ENCODE data around the gene TBX1. TPM values are rescaled to one million over a fixed set of nuclear protein-coding genes. Genes with fewer than 3 reads are reported as not detected.

The TBX1 gene
- total RNA-seq, 1 experiment from 2014 or later: not detected

- Mint-ChIP-seq H3K9me3 (ENCODE audit: low read depth, unreplicated experiment) (no peaks in the 10 kb centered on the region), H3K27ac (ENCODE audit: unreplicated experiment) (no peak overlapping the region), H3K27me3 (ENCODE audit: unreplicated experiment) (peaks cover 79% of the 10 kb centered on the region), H3K36me3 (ENCODE audit: insufficient read depth, unreplicated experiment) (peaks cover 5% of the 10 kb centered on the region), H3K4me1 (ENCODE audit: low read depth, unreplicated experiment) (no peaks in the 10 kb centered on the region), H3K4me3 (ENCODE audit: low read depth, unreplicated experiment) (peak overlapping the region; percentile 83)
- CTCF ChIA-PET: interaction anchor here (0.6 to 3.4 kb wide), 16 partner anchors 9 to 532 kb away, joined by 3 to 73 read pairs (median 4); no protein-coding TSS in a partner anchor
- TF ChIP-seq CTCF (IDR thresholded peaks at IDR 0.05; ENCODE audit: unreplicated experiment): no peak
- intact Hi-C loops (cut with micrococcal nuclease; ENCODE audit: unreplicated experiment): loop anchor here (1.0 kb wide), 1 partner anchor 180 kb away; no protein-coding TSS in a partner anchor
- DNase-seq: no peak
- BruUV-seq (replicated peaks): no TSS peak
These were observed 30.4 kb upstream of the TBX1 start for GRCh38 chr22:19730198-19730597.

- CTCF ChIA-PET: interaction anchor here (0.6 to 3.4 kb wide), 16 partner anchors 10 to 532 kb away, joined by 3 to 73 read pairs (median 4); no protein-coding TSS in a partner anchor
- Mint-ChIP-seq H3K27me3 (ENCODE audit: unreplicated experiment) (peaks cover 79% of the 10 kb centered on the region), H3K4me3 (ENCODE audit: low read depth, unreplicated experiment) (peak overlapping the region; percentile 83), H3K9me3 (ENCODE audit: low read depth, unreplicated experiment) (no peaks in the 10 kb centered on the region), H3K36me3 (ENCODE audit: insufficient read depth, unreplicated experiment) (no peaks in the 10 kb centered on the region), H3K27ac (ENCODE audit: unreplicated experiment) (no peak overlapping the region), H3K4me1 (ENCODE audit: low read depth, unreplicated experiment) (no peaks in the 10 kb centered on the region)
- intact Hi-C loops (cut with micrococcal nuclease; ENCODE audit: unreplicated experiment): loop anchor here (1.0 kb wide), 1 partner anchor 179 kb away; no protein-coding TSS in a partner anchor
- DNase-seq: peak; percentile 89
- no TSS peak for BruUV-seq (replicated peaks)
- peak; percentile 96 for TF ChIP-seq CTCF (IDR thresholded peaks at IDR 0.05; ENCODE audit: unreplicated experiment)
These were observed 29.8 kb upstream of the TBX1 start for GRCh38 chr22:19730655-19731360.

GRCh38 chr22:19731361-19732135 lies 29.0 kb upstream of the TBX1 start:
- CTCF ChIA-PET: interaction anchor here (1.1 to 3.4 kb wide), 9 partner anchors 10 to 188 kb away, joined by 3 to 73 read pairs (median 5); no protein-coding TSS in a partner anchor
- Mint-ChIP-seq H3K27me3 (ENCODE audit: unreplicated experiment) (peaks cover 73% of the 10 kb centered on the region), H3K4me3 (ENCODE audit: low read depth, unreplicated experiment) (peak overlapping the region; percentile 83), H3K9me3 (ENCODE audit: low read depth, unreplicated experiment) (no peaks in the 10 kb centered on the region), H3K27ac (ENCODE audit: unreplicated experiment) (no peak overlapping the region), H3K36me3 (ENCODE audit: insufficient read depth, unreplicated experiment) (no peaks in the 10 kb centered on the region), H3K4me1 (ENCODE audit: low read depth, unreplicated experiment) (no peaks in the 10 kb centered on the region)
- intact Hi-C loops (cut with micrococcal nuclease; ENCODE audit: unreplicated experiment): no loop called here
- no peak for DNase-seq
- BruUV-seq (replicated peaks): no TSS peak
- no peak for TF ChIP-seq CTCF (IDR thresholded peaks at IDR 0.05; ENCODE audit: unreplicated experiment)

- H3K9me3 Mint-ChIP-seq (ENCODE audit: low read depth, unreplicated experiment): no peaks in the 10 kb centered on the region
- no peaks in the 10 kb centered on the region for H3K4me1 Mint-ChIP-seq (ENCODE audit: low read depth, unreplicated experiment)
- TF ChIP-seq CTCF (IDR thresholded peaks at IDR 0.05; ENCODE audit: unreplicated experiment): no peak
- CTCF ChIA-PET: interaction anchor here (3.4 kb wide), 1 partner anchor 178 kb away, joined by 73 read pairs; no protein-coding TSS in a partner anchor
- H3K36me3 Mint-ChIP-seq (ENCODE audit: insufficient read depth, unreplicated experiment): no peaks in the 10 kb centered on the region
- intact Hi-C loops (cut with micrococcal nuclease; ENCODE audit: unreplicated experiment): no loop called here
- no peak for DNase-seq
- H3K27ac Mint-ChIP-seq (ENCODE audit: unreplicated experiment): no peak overlapping the region
- no TSS peak for BruUV-seq (replicated peaks)
- H3K27me3 Mint-ChIP-seq (ENCODE audit: unreplicated experiment): peaks cover 73% of the 10 kb centered on the region
- H3K4me3 Mint-ChIP-seq (ENCODE audit: low read depth, unreplicated experiment): no peak overlapping the region
These were observed 28.0 kb upstream of the TBX1 start for GRCh38 chr22:19732403-19733113.

Measured in Calu3 (cell line).